H1 (cell line): ENCODE results near the gene BTN2A1. TPM values are rescaled to one million over a fixed set of nuclear protein-coding genes. Genes with fewer than 3 reads are reported as not detected.

Experiments
- PHF8 ChIP-seq: fragments of 200-600 bp; sonication (generic); conservative IDR thresholded peaks from 2 replicates; pipeline ENCODE4 v1.7.1; 2012; ENCODE audit warnings: low read depth, mild to moderate bottlenecking, inconsistent platforms, low read length, moderate library complexity
- POU5F1 ChIP-seq: IDR thresholded peaks from 2 replicates; pipeline ENCODE4 v1.6.1; 2011; ENCODE audit warnings: low read depth, mild to moderate bottlenecking, low read length, moderate library complexity
- RNF2 ChIP-seq: fragments of 200-900, 300-1000 bp; sonication (generic); IDR thresholded peaks from 2 replicates; pipeline ENCODE4 v1.7.1; 2016; ENCODE audit warnings: borderline replicate concordance, low read depth, mild to moderate bottlenecking, antibody characterized with exemption, low read length; ENCODE audit not compliant: poor library complexity, severe bottlenecking; ENCODE audit errors: missing control alignments
- TCF12 ChIP-seq: IDR thresholded peaks from 2 replicates; pipeline ENCODE4 v1.6.1; 2011; ENCODE audit warnings: low read depth, mild to moderate bottlenecking, low read length
- polyA plus RNA-seq, 7 experiments: library from polyadenylated mRNA; depleted of rRNA in 3 of 7; stranded (reverse) in 5 of 7; unstranded in 2 of 7; fragments of >200 nt in 5 of 7; fragments of 200-250 nt in 2 of 7; gene quantifications; 1 replicate in 5 of 7; 2 replicates in 1 of 7; 4 replicates in 1 of 7; pipeline versions ENCODE4 v1.2.1 to v1.2.3, GENCODE V29; 2011 to 2013; ENCODE audit warnings: missing spikeins in 2 of 7, mixed read lengths in 2 of 7
- total RNA-seq: library from RNA; stranded (reverse); fragmentation: NEBNext Ultra II Directional; extraction: Animal tissue kit (Norgen Biotek cat#: 25700); gene quantifications from 2 replicates; pipeline ENCODE4 v1.2.1, GENCODE V29; 2021

BTN2A1 gene
- total and polyA plus RNA-seq, 2 of the 8 experiments (the other 6 are each of a cell fraction or from before 2014, with no cell fraction given) = 8.7 to 11.0 TPM

DNA sequence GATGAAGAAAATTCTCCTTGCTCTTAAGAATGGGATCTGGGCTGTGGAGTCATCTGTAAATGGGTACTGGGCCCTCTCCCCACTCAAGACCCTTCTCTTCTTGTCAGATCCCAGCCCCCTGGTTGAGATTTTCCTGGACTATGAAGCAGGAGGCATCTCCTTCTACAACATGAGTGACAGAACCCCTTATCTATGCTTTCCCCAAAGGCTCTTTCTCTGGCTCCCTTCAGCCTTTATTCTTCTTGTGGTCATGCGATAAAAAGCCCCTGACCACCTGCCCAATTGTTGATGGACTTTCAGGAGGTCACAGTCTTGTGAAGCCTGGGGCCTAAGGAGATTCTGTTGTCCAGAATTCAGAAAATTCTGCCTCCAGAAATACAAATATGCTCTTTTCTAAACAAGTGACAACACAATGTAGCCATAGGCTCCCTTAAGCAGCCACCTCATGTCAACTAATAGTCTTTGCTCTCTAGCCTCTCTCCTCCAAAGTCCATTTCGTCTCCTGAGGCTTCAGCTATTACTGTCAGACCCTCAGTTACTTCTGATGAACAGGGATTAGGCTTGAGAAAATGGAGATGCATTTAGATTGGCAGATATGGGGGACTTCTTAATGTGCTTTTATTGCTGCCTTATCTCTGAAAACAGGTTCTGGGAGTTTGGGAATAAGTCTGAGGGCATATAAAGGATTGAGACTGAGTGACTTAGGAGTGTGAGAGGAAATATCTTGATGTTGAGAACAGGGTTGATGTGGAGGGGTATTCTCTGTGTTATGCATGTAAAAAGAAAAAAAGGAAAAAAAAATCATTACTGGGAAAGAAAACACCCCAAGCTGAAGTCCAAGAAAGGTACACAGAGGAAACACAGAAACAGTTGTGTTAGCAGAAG is 20.6 kb downstream of the BTN2A1 start (continued):
- TF ChIP-seq POU5F1 (no peak), PHF8 (no peak), TCF12 (no peak), RNF2 (no peak)
